ENCODE data around the gene RNF8.
"Not testable (repeated sequence)": the region's sequence is repeated elsewhere in the genome, so short reads cannot be mapped to it uniquely, and the experiment has no call there.

RNF8 gene

DNA sequence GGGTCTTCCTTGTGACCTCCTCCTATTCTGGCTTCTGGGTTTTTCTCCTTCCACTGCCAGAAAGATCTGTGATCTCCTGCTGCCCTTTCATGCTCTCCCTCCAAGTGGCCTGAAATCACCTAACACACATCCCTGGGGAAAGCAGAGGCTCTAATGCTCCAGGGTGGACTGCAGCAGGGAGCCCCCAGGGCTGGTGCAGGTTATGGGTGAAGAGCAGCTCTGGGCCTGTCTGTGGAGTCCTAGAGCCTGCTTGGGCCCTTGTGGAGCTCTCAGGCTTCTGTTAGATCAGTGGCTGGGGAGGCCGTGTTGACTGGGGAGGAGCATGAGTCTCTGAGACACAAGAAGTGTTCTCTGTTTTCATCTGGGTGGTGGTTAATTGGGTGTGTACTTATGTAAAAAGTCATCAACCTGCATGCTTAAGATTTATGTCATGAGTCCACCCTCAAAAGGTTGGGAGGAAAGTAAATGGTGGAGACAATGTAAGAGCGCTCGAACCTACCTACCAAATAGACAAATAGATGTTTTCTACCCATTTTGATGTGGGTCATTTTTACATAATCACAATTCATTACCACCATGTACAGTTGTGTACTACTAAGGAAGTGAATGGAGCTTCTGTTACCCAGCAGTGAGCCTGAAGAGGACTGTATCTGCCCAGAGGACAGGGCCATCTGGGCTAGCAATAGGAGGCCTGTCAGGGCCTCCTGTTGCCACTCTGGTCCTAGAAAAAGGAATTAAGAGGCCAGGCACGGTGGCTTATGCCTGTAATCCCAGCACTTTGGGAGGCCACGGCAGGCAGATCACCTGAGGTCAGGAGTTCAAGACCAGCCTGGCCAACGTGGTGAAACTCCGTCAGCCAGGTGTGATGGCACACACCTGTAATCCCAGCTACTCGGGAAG, 32.0 kb upstream of the RNF8 start:
- Histone ChIP-seq H2AFZ (ENCODE audit: low read depth, low read length) (no peak overlapping the region), H3K4ac (ENCODE audit: low read depth in 1 of 2, low read length in 2 of 2) (no peak overlapping the region), H2BK15ac (ENCODE audit: low read depth, poor library complexity, severe bottlenecking) (no peak overlapping the region), H3K4me3 (ENCODE audit: insufficient read depth in 1 of 2, low read depth in 1 of 2, low read length in 2 of 2) (no peak overlapping the region), H2BK120ac (ENCODE audit: low read depth, low read length) (no peak overlapping the region), H3K23ac (ENCODE audit: low read length in 2 of 2) (no peak overlapping the region), H2AK5ac (ENCODE audit: low read length, severe bottlenecking) (no peak overlapping the region), H2BK12ac (ENCODE audit: low read length in 2 of 2) (no peak overlapping the region), H3K4me1 (ENCODE audit: control insufficient read depth, insufficient read depth, low read depth, low read length) (no peaks in the 10 kb centered on the region), H3K36me3 (ENCODE audit: control insufficient read depth in 1 of 2, insufficient read depth in 2 of 2, low read depth in 1 of 2, low read length in 2 of 2) (peaks cover 44 to 55% of the 10 kb centered on the region in 2 experiments), H4K91ac (ENCODE audit: low read length) (no peak overlapping the region), H4K8ac (ENCODE audit: low read length) (no peak overlapping the region), H2BK5ac (ENCODE audit: low read depth, low read length, poor library complexity, severe bottlenecking) (no peak overlapping the region), H3K18ac (ENCODE audit: low read depth in 1 of 2, low read length in 2 of 2) (no peak overlapping the region), H3K9me3 (ENCODE audit: control insufficient read depth, low read length) (no peaks in the 10 kb centered on the region), H3K4me2 (ENCODE audit: low read length, poor library complexity, severe bottlenecking) (no peak overlapping the region), H3K14ac (ENCODE audit: low read length in 2 of 2) (no peak overlapping the region), H3K27me3 (ENCODE audit: control insufficient read depth in 1 of 2, insufficient read depth in 1 of 2, low read length in 2 of 2) (no peaks in the 10 kb centered on the region), H3K9ac (ENCODE audit: low read length) (no peak overlapping the region), H3K79me1 (replicated peaks; ENCODE audit: low read length, poor library complexity, severe bottlenecking) (peaks cover 4% of the 10 kb centered on the region), H3K27ac (ENCODE audit: low read length, poor library complexity, severe bottlenecking) (no peak overlapping the region)
- 96% methylated on average over 6 of the region's 8 CpGs for WGBS
- DNase-seq, result no peak

DNA sequence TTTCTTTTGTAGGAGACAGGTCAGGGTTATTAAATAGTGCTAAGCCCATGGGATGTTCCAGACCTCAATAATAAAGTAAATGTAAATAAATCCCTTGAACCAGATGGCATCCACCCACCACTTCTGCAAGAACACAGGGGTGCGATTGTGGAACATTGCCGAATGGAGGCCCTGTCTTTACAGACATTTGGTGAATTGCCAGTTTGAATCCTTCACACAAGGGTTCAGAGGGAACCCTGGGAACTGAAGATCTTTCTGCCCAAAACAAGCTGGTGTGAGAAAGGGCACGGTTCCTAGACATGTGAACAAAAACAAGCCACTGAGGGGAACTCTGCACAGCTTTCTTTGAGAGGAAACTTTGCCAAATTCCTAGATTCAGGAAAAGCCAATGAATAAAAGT, 30.2 kb upstream of the RNF8 start:
- 63% methylated on average over 3 of the region's 3 CpGs for WGBS
- Histone ChIP-seq H4K8ac (ENCODE audit: low read length) (no peak overlapping the region), H3K4me3 (ENCODE audit: insufficient read depth in 1 of 2, low read depth in 1 of 2, low read length in 2 of 2) (no peak overlapping the region)

DNA sequence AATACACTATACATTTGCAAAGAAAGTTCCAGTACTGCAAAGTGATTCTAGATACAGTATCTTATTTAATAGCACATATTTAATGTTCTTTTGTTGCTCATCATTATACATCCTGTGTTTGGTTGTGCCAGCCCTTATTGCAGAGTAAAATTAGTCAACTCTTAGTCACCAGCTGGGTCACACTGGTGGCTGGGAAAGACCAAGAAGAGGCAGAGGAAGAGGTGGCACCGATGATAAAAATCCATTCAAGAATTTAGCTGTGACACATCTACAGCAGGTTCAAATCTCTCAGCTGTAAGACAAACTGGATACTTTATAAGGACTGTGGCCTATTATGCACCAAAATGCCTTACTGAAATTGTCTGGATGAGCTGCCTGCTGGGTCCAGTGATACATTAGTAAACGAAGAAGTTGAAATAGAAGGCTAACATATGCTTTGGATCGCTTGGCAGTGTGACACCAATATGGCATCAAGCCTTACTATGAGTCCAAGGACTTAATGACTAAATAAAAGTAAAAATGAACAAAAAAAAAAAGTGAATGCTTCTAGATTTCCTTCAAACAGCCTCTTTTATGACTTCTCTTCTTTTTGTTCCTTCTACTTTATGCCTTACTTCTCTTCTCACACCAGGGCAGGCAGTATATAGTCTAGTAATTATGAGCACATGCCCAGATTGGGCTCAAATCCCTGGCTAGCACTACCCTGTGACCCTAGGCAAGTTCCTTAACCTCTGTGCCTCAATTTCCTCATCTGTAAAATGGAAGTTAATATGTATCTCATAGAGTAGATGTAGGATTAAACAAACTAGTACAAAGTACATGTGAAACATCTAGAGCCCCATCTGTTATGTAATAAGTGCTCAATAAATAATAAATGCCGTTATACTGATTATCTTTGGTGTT, 29.4 kb upstream of the RNF8 start:
- Histone ChIP-seq H3K4me2 (ENCODE audit: low read length, poor library complexity, severe bottlenecking) (no peak overlapping the region), H3K23ac (ENCODE audit: low read length in 2 of 2) (no peak overlapping the region), H2BK120ac (ENCODE audit: low read depth, low read length) (no peak overlapping the region), H2BK15ac (ENCODE audit: low read depth, poor library complexity, severe bottlenecking) (no peak overlapping the region), H2AK5ac (ENCODE audit: low read length, severe bottlenecking) (no peak overlapping the region), H3K27me3 (ENCODE audit: control insufficient read depth in 1 of 2, insufficient read depth in 1 of 2, low read length in 2 of 2) (no peaks in the 10 kb centered on the region), H4K91ac (ENCODE audit: low read length) (no peak overlapping the region), H3K4me1 (ENCODE audit: control insufficient read depth, insufficient read depth, low read depth, low read length) (no peaks in the 10 kb centered on the region), H3K27ac (ENCODE audit: low read length, poor library complexity, severe bottlenecking) (no peak overlapping the region), H2BK12ac (ENCODE audit: low read length in 2 of 2) (no peak overlapping the region), H3K4ac (ENCODE audit: low read depth in 1 of 2, low read length in 2 of 2) (no peak overlapping the region), H3K4me3 (ENCODE audit: insufficient read depth in 1 of 2, low read depth in 1 of 2, low read length in 2 of 2) (no peak overlapping the region), H2AFZ (ENCODE audit: low read depth, low read length) (no peak overlapping the region), H3K14ac (ENCODE audit: low read length in 2 of 2) (no peak overlapping the region), H3K9ac (ENCODE audit: low read length) (peak overlapping the region; percentile 5), H2BK5ac (ENCODE audit: low read depth, low read length, poor library complexity, severe bottlenecking) (no peak overlapping the region), H3K18ac (ENCODE audit: low read depth in 1 of 2, low read length in 2 of 2) (no peak overlapping the region), H3K36me3 (ENCODE audit: control insufficient read depth in 1 of 2, insufficient read depth in 2 of 2, low read depth in 1 of 2, low read length in 2 of 2) (peaks cover 26 to 33% of the 10 kb centered on the region in 2 experiments), H4K8ac (ENCODE audit: low read length) (no peak overlapping the region), H3K9me3 (ENCODE audit: control insufficient read depth, low read length) (no peaks in the 10 kb centered on the region), H3K79me1 (replicated peaks; ENCODE audit: low read length, poor library complexity, severe bottlenecking) (peaks cover 5% of the 10 kb centered on the region)
- 63% methylated on average over 4 of the region's 4 CpGs for WGBS
- DNase-seq, result peak; percentile 47

More for the DNA sequence above, 30.2 kb upstream of the RNF8 start:
- Histone ChIP-seq H3K4me2 (ENCODE audit: low read length, poor library complexity, severe bottlenecking) (no peak overlapping the region), H2BK15ac (ENCODE audit: low read depth, poor library complexity, severe bottlenecking) (no peak overlapping the region), H3K27me3 (ENCODE audit: control insufficient read depth in 1 of 2, insufficient read depth in 1 of 2, low read length in 2 of 2) (no peaks in the 10 kb centered on the region), H3K23ac (ENCODE audit: low read length in 2 of 2) (no peak overlapping the region), H3K4me1 (ENCODE audit: control insufficient read depth, insufficient read depth, low read depth, low read length) (no peaks in the 10 kb centered on the region), H3K9ac (ENCODE audit: low read length) (no peak overlapping the region), H3K79me1 (replicated peaks; ENCODE audit: low read length, poor library complexity, severe bottlenecking) (peaks cover 5% of the 10 kb centered on the region), H4K91ac (ENCODE audit: low read length) (no peak overlapping the region), H3K18ac (ENCODE audit: low read depth in 1 of 2, low read length in 2 of 2) (no peak overlapping the region), H3K9me3 (ENCODE audit: control insufficient read depth, low read length) (no peaks in the 10 kb centered on the region), H3K36me3 (ENCODE audit: control insufficient read depth in 1 of 2, insufficient read depth in 2 of 2, low read depth in 1 of 2, low read length in 2 of 2) (peaks cover 29 to 37% of the 10 kb centered on the region in 2 experiments), H3K27ac (ENCODE audit: low read length, poor library complexity, severe bottlenecking) (no peak overlapping the region), H2BK120ac (ENCODE audit: low read depth, low read length) (no peak overlapping the region), H3K14ac (ENCODE audit: low read length in 2 of 2) (no peak overlapping the region), H2BK12ac (ENCODE audit: low read length in 2 of 2) (no peak overlapping the region), H2BK5ac (ENCODE audit: low read depth, low read length, poor library complexity, severe bottlenecking) (no peak overlapping the region), H2AFZ (ENCODE audit: low read depth, low read length) (no peak overlapping the region), H2AK5ac (ENCODE audit: low read length, severe bottlenecking) (no peak overlapping the region), H3K4ac (ENCODE audit: low read depth in 1 of 2, low read length in 2 of 2) (no peak overlapping the region)
- DNase-seq, result peak; percentile 22

DNA sequence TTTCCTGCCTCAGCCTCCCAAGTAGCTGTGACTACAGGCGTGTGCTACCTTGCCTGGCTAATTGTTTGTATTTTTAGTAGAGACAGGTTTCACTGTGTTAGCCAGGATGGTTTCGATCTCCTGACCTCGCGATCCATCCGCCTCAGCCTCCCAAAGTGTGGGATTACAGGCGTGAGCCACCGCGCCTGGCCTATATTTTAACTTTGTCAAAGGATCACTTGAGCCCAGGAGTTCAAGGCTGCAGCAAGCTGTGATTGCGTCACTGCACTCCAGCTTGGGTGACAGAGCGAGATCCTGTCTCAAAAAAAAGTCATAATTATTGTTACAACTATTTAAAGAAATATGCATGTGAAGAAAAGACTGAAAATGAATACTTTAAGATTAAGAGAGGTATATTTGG, 23.4 kb upstream of the RNF8 start:
- H3K4me2 ChIP-seq (ENCODE audit: low read length, poor library complexity, severe bottlenecking); H3K27ac ChIP-seq (ENCODE audit: low read length, poor library complexity, severe bottlenecking); H2BK15ac ChIP-seq (ENCODE audit: low read depth, poor library complexity, severe bottlenecking); H4K8ac ChIP-seq (ENCODE audit: low read length); DNase-seq; H4K91ac ChIP-seq (ENCODE audit: low read length); H3K4ac ChIP-seq (ENCODE audit: low read depth in 1 of 2, low read length in 2 of 2); H3K9ac ChIP-seq (ENCODE audit: low read length); H3K23ac ChIP-seq (ENCODE audit: low read length in 2 of 2); H3K79me1 ChIP-seq (replicated peaks; ENCODE audit: low read length, poor library complexity, severe bottlenecking); H2BK120ac ChIP-seq (ENCODE audit: low read depth, low read length); H3K4me3 ChIP-seq (ENCODE audit: insufficient read depth in 1 of 2, low read depth in 1 of 2, low read length in 2 of 2); H2BK5ac ChIP-seq (ENCODE audit: low read depth, low read length, poor library complexity, severe bottlenecking); H2AK5ac ChIP-seq (ENCODE audit: low read length, severe bottlenecking); H2BK12ac ChIP-seq (ENCODE audit: low read length in 2 of 2); H3K14ac ChIP-seq (ENCODE audit: low read length in 2 of 2); H3K18ac ChIP-seq (ENCODE audit: low read depth in 1 of 2, low read length in 2 of 2); H3K27me3 ChIP-seq (ENCODE audit: control insufficient read depth in 1 of 2, insufficient read depth in 1 of 2, low read length in 2 of 2); H3K9me3 ChIP-seq (ENCODE audit: control insufficient read depth, low read length); H3K4me1 ChIP-seq (ENCODE audit: control insufficient read depth, insufficient read depth, low read depth, low read length); H2AFZ ChIP-seq (ENCODE audit: low read depth, low read length): not testable (repeated sequence)
- 92% methylated on average over 8 of the region's 10 CpGs for WGBS
- H3K36me3 ChIP-seq (ENCODE audit: control insufficient read depth in 1 of 2, insufficient read depth in 2 of 2, low read depth in 1 of 2, low read length in 2 of 2), result peaks cover 24 to 44% of the 10 kb centered on the region in 2 experiments
